Measurements from ENCODE around the gene OPTC.

GRCh38 chr1:203471841-203472240 lies 22.1 kb upstream of the OPTC start:
- TF ChIP-seq CTCF (IDR thresholded peaks at IDR 0.05; ENCODE audit: insufficient read depth, low read depth, low read length) (no peak), EZH2 (IDR thresholded peaks at IDR 0.05; ENCODE audit: insufficient read depth, low read length) (no peak)
